Kasumi-1 (cell line): Measurements from ENCODE around the gene ANKRD13D.
A peak's percentile ranks its signal among the peaks of the same experiment; 100 is the strongest.

Experiments
- DNase-seq, 2 experiments: peaks; one replicate each; lab custom pipeline; 2025; lab: John Stamatoyannopoulos, UW

ANKRD13D gene

DNA sequence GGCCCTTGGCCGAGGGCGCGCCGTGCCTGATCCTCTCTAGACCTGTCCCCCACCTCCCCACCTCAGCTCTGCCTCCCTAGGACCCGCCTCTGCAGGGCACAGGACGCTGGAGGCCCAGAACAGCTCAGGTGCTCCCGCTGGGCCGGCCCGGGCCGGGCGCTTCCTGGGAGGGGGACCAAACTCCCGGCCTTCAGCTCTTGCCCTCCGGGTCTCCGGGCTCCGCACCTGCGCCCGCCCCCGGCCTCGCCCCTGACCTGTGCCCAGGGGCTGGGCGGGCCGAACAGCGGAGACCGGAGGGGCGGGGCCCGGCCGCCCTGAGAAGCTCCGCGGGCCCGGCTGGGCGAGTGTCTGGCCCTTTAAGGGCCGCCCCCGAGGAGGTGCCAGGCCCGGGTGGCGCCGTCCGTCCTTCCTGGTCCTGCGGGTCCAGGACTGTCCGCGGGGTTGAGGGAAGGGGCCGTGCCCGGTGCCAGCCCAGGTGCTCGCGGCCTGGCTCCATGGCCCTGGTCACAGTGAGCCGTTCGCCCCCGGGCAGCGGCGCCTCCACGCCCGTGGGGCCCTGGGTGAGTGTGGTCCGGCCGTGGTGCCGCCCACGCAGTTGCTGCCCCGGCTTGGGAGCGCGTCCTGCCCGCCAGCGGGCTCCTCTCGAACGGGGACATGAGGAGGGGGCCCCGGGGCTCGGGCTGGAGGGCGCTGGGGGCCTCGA, 14.2 kb downstream of the ANKRD13D start, which contains the start of gene SSH3:
TSS of gene SSH3 (plus strand) at position 399 of the 703 bp plus-strand sequence. CDS start at position 495, 96 bp downstream.
- DNase-seq: peak; percentile 52 to 55

DNA sequence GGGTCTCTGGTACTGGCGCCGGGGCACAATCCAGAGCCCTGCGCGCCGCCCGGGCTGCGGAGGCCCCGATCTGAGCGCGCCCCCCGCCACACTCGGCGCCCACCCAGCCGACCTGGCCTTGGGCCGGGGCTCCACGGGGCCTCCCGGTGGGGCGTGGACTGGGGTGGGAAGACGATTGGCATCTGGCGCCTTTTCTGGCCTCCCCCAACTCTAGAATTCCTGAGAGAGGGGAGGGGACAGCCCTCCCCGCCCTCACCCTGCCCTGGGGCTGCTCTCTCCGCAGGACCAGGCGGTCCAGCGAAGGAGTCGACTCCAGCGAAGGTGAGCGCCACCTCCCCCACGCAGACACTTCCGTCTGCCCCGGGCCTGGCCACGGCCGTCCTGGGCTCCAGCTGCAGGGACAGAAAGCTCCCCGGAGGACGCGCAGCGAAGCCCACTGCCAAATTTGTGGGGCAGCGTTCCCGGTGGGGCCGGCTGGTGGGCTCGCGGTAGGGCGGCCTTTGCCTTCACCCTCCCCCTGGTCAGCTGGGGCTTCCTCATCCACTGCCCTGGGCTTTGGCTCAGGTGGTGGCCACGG, 14.8 kb downstream of the ANKRD13D start:
- no peak for DNase-seq

DNA sequence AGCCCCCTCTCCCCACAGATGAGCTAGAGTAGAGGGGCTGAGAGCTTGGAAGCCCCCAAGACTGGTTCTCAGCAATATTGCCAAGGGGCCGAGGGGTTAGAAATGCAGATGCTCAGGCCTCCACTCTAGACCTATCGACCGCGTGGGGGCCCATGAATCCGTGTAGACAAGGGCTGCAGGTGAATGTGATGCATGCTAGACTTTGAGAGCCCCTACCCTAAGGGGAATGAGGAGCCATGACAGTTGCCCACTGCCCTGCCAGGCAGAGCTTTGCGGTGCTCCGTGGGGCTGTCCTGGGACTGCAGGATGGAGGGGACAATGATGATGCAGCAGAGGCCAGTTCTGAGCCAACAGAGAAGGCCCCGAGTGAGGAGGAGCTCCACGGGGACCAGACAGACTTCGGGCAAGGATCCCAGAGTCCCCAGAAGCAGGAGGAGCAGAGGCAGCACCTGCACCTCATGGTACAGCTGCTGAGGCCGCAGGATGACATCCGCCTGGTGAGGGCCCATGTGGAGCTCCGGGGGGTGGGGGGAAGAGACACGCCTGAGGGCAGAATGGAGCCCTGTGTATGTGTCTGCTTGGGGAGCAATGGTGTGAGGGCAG, 15.5 kb downstream of the ANKRD13D start:
- no peak for DNase-seq

DNA sequence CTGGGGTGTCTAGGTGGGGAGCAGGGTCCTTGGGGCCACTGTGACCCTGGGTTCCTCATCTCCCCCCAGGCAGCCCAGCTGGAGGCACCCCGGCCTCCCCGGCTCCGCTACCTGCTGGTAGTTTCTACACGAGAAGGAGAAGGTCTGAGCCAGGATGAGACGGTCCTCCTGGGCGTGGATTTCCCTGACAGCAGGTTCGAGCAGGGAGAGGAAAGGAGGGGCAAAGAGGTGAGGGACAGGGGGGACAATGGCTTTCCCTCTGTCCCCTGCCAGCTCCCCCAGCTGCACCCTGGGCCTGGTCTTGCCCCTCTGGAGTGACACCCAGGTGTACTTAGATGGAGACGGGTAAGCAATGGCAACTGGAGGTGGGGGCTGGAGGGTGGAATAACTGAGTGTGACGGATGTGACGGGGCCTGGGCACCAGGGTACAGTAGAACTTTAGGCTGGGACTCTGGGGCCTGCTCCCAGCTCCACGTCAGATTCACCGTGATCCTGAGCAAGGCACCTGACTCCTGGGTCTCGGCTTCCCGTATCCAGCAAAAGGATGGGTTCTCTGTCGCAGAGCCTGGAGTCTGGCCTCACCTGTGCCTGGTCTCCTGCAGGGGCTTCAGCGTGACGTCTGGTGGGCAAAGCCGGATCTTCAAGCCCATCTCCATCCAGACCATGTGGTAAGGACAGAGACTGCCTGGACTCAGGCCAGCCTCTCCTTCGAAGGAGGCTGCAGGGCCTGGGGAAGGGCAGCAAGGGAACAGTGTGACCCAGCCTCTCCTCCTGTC, 17.9 kb downstream of the ANKRD13D start:
- DNase-seq: no peak

DNA sequence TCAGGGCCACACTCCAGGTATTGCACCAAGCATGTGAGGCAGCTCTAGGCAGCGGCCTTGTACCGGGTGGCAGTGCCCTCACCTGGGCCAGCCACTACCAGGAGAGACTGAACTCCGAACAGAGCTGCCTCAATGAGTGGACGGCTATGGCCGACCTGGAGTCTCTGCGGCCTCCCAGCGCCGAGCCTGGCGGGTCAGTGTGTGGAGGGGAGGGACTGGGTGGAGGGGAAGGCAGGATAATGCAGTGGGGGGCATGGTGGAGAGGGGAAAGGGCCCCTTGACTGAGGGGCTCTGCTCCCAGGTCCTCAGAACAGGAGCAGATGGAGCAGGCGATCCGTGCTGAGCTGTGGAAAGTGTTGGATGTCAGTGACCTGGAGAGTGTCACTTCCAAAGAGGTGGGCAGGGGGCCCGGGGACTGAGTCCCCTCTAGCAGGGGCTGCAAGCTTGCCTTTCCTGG, 18.5 kb downstream of the ANKRD13D start:
- DNase-seq: no peak

DNA sequence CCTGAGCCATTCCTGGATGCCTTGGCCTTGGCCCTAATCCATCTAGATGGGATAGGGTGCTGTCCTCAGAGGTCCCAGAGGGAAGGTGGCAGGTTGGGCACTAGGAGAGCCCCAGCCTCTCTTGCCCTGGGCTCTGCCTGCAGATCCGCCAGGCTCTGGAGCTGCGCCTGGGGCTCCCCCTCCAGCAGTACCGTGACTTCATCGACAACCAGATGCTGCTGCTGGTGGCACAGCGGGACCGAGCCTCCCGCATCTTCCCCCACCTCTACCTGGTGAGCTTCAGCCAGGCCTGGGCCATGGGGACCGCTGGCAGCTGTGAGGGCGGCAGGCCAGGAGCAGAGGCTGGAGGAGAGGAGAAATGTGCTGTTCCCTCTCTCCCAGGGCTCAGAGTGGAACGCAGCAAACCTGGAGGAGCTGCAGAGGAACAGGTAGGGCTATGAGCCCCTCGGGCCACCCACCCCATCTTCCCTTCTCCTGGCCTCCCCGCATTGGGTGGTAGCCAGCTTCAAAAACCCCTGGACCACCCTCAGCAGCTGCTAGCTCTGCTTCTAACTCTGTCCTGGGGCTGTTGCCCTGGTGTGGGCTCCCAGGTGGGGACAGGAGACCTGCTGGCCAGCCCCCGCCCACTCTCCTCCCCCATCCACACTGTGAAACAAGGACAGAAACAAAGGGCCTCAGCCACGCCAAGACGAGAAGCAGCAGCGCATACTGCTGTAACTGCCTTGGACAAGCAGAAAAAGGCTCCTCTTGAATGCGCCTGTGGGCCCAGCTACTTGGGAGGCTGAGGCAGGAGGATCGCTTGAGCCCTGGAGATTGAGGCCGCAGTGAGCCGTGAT, 19.1 kb downstream of the ANKRD13D start:
- no peak for DNase-seq

DNA sequence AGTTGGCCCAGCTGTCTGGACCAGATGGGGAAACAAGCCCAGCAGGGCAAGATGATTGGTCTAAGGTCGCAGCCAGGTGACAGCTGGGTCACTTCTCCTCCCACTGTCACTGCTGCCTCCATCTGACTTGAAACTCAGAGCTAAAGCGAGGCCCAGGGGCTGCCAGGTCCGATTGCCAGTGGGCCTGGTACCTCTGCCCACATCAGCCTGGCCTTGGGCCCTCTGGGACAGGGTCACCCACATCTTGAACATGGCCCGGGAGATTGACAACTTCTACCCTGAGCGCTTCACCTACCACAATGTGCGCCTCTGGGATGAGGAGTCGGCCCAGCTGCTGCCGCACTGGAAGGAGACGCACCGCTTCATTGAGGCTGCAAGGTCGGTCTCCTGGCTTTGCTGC, 20.1 kb downstream of the ANKRD13D start:
- no peak for DNase-seq

DNA sequence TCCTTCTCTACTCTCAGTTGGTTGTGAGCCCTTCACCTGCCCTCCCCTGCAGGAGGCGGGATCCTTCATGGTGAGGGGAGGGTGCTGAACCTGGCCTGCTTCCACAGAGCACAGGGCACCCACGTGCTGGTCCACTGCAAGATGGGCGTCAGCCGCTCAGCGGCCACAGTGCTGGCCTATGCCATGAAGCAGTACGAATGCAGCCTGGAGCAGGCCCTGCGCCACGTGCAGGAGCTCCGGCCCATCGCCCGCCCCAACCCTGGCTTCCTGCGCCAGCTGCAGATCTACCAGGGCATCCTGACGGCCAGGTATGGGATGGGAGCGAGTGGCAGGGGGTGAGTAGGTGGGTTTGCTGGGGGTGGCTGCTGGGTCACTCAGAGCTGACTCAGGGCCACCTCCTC, 20.6 kb downstream of the ANKRD13D start:
- DNase-seq: no peak

DNA sequence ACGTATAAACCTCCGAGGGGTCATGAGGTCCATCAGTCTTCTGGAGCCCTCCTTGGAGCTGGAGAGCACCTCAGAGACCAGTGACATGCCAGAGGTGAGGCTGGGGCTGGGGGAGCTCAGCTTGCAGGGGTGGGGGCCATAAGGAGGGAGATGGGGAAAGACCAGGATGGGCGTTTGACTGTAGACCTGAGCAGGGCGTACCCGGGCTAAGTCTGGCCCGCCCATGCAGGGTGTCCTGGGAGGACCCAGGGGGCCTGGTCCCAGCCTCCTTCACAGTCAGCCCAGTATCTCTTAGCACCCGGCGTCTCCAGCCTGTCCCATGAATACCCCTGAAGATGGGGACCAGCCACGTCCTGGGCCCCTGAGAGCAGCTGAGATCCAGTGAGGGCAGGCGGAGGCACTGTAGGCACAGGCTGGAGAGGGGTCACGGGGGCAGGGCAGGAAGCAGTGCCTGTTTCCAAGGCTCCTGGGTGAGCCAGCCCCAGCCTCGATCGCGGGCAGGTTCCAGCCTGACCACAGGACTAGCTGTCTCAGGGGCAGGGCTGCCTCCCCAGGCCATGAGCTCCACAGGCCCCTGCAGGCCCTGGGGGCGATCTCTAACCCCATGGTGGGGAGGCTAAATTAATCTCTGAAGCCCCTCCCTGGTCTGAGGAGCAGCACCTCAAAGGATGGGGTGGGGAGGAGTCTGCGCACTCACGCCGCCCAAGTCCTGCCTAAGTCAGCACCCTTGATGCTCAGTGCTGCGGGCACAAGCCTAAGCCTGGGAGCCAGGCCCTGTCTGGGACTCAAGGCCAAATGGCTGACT, 21.3 kb downstream of the ANKRD13D start:
- no peak for DNase-seq

DNA sequence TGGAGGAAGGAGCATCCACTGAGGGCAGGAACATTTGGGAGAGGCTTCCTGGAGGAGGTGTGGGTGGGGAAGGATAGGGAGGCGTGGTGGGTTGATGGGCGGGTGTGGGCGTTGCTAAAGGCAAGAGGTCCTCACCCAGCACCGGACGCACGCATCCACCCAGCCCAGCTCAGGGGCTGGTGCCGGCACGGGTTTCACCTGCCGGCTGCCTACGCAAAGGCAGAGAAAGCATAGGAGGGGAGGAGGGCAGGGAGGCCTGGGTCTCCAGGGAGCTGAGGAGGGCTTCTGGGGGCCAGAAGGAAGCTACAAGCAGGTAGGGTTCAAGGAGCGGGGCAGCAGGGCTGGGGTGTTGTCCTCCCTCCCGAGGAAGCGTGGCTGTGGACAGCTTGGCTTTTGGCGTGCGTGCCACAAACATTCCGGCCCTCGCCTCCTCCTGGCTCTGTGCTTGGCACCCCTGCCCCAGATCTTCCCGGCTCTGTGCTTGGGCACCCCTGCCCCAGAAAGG, 22.0 kb downstream of the ANKRD13D start:
- no peak for DNase-seq

DNA sequence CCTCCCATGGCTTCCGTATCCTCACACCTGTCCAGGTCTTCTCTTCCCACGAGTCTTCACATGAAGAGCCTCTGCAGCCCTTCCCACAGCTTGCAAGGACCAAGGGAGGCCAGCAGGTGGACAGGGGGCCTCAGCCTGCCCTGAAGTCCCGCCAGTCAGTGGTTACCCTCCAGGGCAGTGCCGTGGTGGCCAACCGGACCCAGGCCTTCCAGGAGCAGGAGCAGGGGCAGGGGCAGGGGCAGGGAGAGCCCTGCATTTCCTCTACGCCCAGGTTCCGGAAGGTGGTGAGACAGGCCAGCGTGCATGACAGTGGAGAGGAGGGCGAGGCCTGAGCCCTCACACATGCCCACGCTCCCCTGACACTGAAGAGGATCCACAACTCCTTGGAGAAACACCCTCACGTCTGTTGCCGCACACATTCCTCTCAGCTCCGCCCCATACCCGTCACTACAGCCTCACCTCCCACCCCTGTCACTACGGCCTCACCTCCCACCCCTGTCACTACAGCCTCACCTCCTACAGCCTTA, 22.5 kb downstream of the ANKRD13D start:
- DNase-seq: no peak

DNA sequence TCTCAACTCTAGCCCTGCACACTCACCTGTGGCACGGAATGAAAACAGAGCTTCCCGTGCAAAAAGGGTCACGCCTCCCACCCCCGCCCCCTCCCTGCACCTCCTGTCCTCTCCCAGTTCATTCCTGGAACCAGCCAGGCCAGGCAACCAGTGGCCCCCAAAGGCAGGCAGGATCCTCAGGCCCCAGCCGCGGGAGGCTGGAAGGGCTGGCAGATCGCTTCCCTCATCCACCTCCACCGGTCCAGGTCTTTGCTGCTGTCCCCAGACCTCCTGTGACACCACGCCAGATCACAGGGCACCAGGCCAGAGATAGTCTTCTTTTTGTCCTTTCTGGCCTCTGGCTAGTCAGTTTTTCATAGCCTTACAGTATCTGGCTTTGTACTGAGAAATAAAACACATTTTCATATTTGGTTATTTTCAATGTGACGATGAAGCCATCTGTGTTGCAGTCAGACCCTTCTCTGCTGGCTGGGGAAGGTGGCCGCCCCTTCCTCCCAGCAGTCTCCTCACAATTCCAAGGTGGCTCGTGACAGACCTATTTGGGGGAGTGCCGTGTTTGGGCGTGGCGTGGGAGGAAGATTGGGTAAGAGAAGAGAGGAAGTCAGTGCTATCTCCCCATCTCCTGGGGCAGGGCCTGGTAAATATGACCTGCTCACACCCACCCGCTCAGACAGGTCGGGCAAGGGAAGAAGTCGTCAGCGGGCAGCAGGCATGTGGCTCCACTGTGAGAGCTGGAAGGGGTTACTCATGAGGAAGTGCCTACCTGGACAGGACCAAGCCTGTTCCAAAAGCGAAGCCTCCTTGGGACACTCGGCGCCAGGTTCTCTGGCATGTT, 23.3 kb downstream of the ANKRD13D start:
- no peak for DNase-seq

DNA sequence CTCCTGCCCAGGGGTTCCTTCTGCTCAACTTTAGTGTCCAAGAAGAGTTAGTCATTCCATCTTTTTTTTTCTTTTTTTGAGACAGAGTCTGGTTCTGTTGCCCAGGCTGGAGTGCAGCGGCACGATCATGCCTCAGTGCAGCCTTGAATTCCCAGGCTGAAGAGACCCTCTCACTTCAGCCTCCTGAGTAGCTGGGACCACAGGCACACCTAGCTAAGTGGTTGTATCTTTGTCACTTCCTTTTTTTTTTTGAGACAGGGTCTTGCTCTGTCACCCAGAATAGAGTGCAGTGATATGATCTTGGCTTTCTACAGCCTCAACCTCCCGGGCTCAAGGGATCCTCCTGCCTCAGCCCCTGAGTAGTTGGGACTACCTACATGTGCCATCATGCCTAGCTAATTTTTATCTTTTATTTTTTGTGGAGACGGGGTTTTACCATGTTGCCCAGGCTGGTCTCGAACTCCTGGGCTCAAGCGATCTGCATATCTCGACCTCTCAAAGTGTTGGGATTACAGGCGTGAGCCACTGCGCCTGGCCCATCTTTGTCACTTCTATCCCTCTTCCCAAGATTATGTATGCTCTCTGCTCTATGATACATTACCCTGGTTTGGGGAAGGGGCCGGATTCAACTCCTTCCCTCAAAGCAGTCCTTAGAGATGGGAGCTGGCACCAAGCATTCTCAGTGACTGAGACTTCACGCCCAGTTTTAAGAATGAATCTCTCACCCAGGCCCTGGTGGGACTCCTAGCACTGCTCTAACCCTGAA, 24.2 kb downstream of the ANKRD13D start:
- no peak for DNase-seq

DNA sequence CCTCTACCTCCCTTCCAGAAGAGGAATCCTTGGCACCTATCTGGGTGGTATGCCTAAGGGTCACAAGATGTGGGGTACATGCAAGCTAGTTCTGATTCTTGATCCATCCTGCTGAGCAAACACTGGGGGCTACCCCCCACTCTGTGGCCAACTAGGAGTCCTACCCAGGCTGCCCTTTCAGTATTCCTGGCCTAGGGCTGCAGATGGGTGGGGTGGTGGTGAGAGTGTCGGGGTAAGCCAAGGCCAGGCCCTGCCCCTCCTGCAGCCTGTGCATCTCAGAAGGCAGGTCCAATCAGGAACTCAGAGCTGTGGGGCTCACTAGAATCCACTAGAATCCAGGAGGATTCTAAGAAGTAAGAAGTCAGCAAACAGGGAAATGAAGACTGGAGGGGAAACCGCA, 25.1 kb downstream of the ANKRD13D start:
- DNase-seq: no peak

DNA sequence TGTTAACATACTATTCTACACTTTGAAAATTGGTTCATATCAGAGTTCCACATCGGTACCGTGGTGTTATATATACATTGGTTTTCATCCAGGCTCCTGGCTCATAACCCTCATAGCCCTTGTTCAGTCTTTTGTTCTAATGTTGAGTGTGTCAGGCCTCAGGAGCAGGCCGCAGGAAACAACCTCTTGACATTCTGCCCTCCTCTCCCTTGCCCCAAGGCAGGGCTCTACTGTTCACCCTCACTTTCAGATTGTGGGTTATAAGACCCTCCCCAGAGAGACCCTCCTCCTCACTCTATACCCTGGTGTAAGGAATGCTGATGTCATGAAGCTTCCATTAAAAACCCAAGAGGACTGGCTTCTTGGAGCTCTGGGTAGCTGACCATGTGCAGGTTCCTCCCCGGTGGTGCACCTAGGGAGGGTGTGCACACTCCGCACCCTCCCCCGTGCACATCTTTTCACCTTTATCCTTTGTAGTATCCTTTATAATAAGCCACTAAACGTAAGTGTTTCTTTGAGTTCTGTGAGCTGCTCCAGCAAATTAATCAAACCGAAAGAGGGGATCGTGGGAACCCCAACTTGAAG, 26.3 kb downstream of the ANKRD13D start:
- DNase-seq: no peak

DNA sequence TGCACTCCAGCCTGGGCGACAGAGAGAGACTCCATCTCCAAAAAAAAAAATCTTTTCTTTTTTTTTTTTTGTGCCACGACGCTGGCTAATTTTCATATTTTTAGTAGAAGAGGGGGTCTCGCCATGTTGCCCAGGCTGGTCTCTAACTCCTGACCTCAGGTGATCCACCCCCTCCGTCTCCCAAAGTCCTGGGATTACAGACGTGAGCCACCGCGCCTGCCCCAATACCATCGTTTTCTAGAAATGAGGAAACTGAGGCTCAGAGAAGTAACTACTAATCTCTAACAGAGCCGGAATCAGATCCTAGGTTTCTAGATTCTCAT, 27.7 kb downstream of the ANKRD13D start:
- DNase-seq: no peak

DNA sequence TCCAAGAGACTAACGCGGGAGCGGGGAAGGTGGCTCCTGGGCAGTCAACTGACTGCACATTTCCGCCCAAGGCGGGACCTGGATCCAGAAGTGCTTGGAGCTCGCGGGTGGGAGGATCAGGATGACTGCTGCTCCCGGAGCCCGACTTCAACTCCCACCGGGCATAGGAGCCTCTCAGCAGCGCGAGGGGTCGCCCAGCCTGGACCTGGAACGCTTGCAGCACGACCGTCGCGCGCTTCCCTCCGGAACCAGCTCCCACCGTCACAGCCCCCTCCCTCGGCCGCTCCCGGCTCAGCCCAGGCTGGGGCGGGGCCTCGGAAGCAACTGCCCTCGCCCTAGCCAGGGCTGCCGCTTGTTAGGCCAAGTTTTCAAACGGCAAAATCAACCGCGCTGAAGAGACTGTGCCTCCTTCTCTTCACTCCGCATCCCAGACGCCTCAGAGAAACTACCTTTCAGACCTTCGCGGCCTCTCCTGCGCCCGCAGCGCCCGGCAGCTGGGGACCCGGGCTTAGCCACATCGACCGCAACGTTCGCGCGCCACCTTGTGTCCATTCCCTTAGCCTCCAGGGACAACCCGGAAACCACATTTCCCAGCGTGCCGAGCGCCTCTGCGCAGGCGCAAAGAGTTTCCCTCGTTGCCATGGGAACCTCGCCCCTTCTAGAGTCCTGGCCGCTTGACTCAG, 28.2 kb downstream of the ANKRD13D start:
- DNase-seq: peak; percentile 88 to 93
